Gastroesophageal sphincter (tissue), 3 donors: ENCODE results near the gene IL9R.
"Not testable (repeated sequence)": the region's sequence is repeated elsewhere in the genome, so short reads cannot be mapped to it uniquely, and the experiment has no call there.

Experiments used
- CTCF ChIP-seq, 4 experiments: fragments of 200-600 bp in 2 of 4; fragments of 450-650 bp in 2 of 4; sonication (generic) in 1 of 4; IDR thresholded peaks; one replicate each; pipeline ENCODE4 v1.5.1; 2017 to 2019; ENCODE audit warnings: antibody characterized with exemption in 4 of 4, mild to moderate bottlenecking in 2 of 4, moderate library complexity in 2 of 4
- POLR2AphosphoS5 ChIP-seq: sonication (generic); formaldehyde crosslinking; IDR thresholded peaks from one replicate; pipeline ENCODE4 v1.6.1; 2017; ENCODE audit warnings: antibody characterized with exemption

DNA sequence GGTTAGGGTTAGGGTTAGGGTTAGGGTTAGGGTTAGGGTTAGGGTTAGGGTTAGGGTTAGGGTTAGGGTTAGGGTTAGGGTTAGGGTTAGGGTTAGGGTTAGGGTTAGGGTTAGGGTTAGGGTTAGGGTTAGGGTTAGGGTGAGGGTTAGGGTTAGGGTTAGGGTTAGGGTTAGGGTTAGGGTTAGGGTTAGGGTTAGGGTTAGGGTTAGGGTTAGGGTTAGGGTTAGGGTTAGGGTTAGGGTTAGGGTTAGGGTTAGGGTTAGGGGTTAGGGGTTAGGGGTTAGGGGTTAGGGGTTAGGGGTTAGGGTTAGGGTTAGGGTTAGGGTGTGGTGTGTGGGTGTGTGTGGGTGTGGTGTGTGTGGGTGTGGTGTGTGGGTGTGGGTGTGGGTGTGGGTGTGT lies 33.0 kb downstream of the IL9R start:
- TF ChIP-seq POLR2AphosphoS5; CTCF (IDR thresholded peaks at IDR 0.05): not testable (repeated sequence)
